Measurements from ENCODE around the gene CYP2A7. TPM values are rescaled to one million over a fixed set of nuclear protein-coding genes. Genes with fewer than 3 reads are reported as not detected.
"Not testable (repeated sequence)": the region's sequence is repeated elsewhere in the genome, so short reads cannot be mapped to it uniquely, and the experiment has no call there.

Gene CYP2A7
- polyA plus RNA-seq, 1 donor (not counting 4 experiments of a cell fraction or from before 2014, with no cell fraction given): not detected

DNA sequence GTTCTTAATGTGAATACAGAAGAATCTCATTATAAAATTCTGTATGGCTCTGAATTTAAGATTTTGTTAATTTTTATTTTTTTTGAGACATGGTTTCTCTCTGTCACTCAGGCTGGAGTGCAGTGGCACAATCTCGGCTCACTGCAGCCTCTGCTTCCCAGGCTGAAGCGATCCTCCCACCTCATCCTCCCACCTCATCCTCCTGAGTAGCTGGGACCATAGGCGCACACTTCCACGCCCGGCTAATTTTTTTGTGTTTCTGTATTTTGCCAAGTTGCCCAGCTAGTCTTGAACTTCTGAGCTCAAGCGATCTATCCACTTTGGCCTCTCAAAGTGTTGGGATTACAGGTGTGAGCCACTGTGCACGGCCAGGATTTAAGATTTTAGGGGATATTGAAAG lies 14.3 kb downstream of the CYP2A7 start:
- Histone ChIP-seq H3K4me1 (ENCODE audit: control insufficient read depth, extremely low read depth, insufficient read depth, low read length) (no peaks in the 10 kb centered on the region), H3K9me3 (ENCODE audit: control insufficient read depth, low read depth, low read length) (no peaks in the 10 kb centered on the region), H3K4me3 (ENCODE audit: control insufficient read depth in 2 of 3, extremely low read depth in 1 of 3, insufficient read depth in 2 of 3, low read depth in 1 of 3, low read length in 3 of 3) (no peak overlapping the region), H3K36me3 (ENCODE audit: control insufficient read depth in 2 of 2, extremely low read depth in 1 of 2, insufficient read depth in 2 of 2, low read length in 2 of 2) (no peaks in the 10 kb centered on the region), H3K27ac (ENCODE audit: control insufficient read depth, insufficient read depth, low read length) (no peak overlapping the region), H3K9ac (ENCODE audit: control insufficient read depth, extremely low read depth, insufficient read depth, low read length) (no peak overlapping the region), H3K4me2 (ENCODE audit: control insufficient read depth, extremely low read depth, insufficient read depth, low read depth, low read length) (no peak overlapping the region), H3K79me2 (ENCODE audit: control insufficient read depth, insufficient read depth, low read length) (no peaks in the 10 kb centered on the region), H3K9me1 (ENCODE audit: control insufficient read depth, extremely low read depth, insufficient read depth, low read length) (no peaks in the 10 kb centered on the region), H2AFZ (ENCODE audit: control insufficient read depth, low read length) (no peak overlapping the region), H4K20me1 (ENCODE audit: control insufficient read depth, extremely low read depth, insufficient read depth, low read length) (no peaks in the 10 kb centered on the region), H3K27me3 (ENCODE audit: control insufficient read depth, extremely low read depth, insufficient read depth, low read length) (no peaks in the 10 kb centered on the region)
- dilution Hi-C loops (cut with MboI; ENCODE audit: extremely low pct_ligation_motif_present, low sequenced_read_pairs): no loop called here
- FAIRE-seq (no peak), DNase-seq (ENCODE audit: low read depth, low spot score) (no peak)
- TF ChIP-seq, protein P1, sequence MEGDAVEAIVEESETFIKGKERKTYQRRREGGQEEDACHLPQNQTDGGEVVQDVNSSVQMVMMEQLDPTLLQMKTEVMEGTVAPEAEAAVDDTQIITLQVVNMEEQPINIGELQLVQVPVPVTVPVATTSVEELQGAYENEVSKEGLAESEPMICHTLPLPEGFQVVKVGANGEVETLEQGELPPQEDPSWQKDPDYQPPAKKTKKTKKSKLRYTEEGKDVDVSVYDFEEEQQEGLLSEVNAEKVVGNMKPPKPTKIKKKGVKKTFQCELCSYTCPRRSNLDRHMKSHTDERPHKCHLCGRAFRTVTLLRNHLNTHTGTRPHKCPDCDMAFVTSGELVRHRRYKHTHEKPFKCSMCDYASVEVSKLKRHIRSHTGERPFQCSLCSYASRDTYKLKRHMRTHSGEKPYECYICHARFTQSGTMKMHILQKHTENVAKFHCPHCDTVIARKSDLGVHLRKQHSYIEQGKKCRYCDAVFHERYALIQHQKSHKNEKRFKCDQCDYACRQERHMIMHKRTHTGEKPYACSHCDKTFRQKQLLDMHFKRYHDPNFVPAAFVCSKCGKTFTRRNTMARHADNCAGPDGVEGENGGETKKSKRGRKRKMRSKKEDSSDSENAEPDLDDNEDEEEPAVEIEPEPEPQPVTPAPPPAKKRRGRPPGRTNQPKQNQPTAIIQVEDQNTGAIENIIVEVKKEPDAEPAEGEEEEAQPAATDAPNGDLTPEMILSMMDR (optimal IDR thresholded peaks at IDR 0.05 in 1 of 3, IDR thresholded peaks at IDR 0.05 in 1 of 3, conservative IDR thresholded peaks at IDR 0.05 in 1 of 3; ENCODE audit: extremely low read depth in 1 of 3, insufficient read depth in 2 of 3, low read length in 3 of 3): no peak
- TF ChIP-seq EZH2 (IDR thresholded peaks at IDR 0.05; ENCODE audit: low read length): no peak

DNA sequence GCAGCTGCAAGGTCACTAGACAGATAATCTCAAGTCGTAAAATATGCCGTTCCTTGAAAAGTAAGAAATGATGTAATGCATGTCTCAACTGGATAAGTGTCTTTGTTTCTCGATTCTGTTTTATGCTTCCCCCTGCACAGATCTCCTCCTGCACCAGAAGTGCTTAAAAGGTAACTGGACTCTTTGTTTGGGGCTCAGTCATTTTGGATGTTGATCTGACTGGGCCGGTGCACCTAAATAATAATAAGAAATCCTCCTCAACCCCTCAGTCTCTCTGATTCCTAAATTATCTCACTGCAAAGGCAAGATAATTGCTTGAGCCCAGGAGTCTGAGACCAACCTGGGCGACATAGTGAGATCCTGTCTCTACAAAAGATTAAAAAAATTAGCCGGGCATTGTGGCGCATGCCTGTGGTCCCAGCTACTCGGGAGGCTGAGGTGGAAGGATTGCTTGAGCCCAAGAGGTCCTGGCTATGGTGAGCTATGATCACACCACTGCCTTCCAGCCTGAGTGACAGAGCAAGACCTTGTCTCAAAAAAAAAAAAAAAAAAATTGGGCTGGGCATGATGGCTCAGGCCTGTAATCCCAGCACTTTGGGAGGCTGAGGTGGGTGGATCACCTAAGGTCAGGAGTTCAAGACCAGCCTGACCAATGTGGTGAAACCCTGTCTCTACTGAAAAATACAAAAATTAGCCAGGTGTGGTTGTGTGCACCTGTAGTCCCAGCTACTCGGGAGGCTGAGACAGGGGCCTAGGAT lies 17.1 kb downstream of the CYP2A7 start:
- FAIRE-seq; H3K36me3 ChIP-seq (ENCODE audit: control insufficient read depth in 2 of 2, extremely low read depth in 1 of 2, insufficient read depth in 2 of 2, low read length in 2 of 2); H3K9ac ChIP-seq (ENCODE audit: control insufficient read depth, extremely low read depth, insufficient read depth, low read length); dilution Hi-C loops (cut with MboI; ENCODE audit: extremely low pct_ligation_motif_present, low sequenced_read_pairs); H2AFZ ChIP-seq (ENCODE audit: control insufficient read depth, low read length); DNase-seq (ENCODE audit: low read depth, low spot score); H3K27ac ChIP-seq (ENCODE audit: control insufficient read depth, insufficient read depth, low read length); H3K9me3 ChIP-seq (ENCODE audit: control insufficient read depth, low read depth, low read length); H3K9me1 ChIP-seq (ENCODE audit: control insufficient read depth, extremely low read depth, insufficient read depth, low read length); H4K20me1 ChIP-seq (ENCODE audit: control insufficient read depth, extremely low read depth, insufficient read depth, low read length); H3K4me1 ChIP-seq (ENCODE audit: control insufficient read depth, extremely low read depth, insufficient read depth, low read length); H3K27me3 ChIP-seq (ENCODE audit: control insufficient read depth, extremely low read depth, insufficient read depth, low read length); H3K79me2 ChIP-seq (ENCODE audit: control insufficient read depth, insufficient read depth, low read length); H3K4me3 ChIP-seq (ENCODE audit: control insufficient read depth in 2 of 3, extremely low read depth in 1 of 3, insufficient read depth in 2 of 3, low read depth in 1 of 3, low read length in 3 of 3); H3K4me2 ChIP-seq (ENCODE audit: control insufficient read depth, extremely low read depth, insufficient read depth, low read depth, low read length): not testable (repeated sequence)

DNA sequence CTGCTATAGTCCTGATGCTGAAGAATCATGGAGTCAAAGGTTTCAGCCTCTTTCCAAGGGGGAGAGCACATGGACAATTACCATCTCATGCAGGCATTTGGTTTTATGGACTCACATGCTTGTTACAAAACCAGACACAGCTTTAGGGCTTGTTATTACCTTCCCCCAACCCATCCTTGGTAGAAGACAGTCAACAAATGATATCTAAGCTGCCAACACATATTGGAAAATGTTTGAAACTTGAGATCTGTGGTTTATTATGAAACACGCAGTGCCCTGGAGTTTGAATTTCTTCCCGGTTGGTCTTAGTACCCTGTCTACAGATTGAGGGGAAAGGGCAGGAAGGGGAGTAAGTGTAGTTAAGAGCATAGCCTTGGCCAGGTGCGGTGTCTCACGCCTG lies 19.2 kb downstream of the CYP2A7 start:
- no peak for FAIRE-seq
- Histone ChIP-seq H3K27ac (ENCODE audit: control insufficient read depth, insufficient read depth, low read length) (no peak overlapping the region), H2AFZ (ENCODE audit: control insufficient read depth, low read length) (no peak overlapping the region), H4K20me1 (ENCODE audit: control insufficient read depth, extremely low read depth, insufficient read depth, low read length) (no peaks in the 10 kb centered on the region), H3K4me2 (ENCODE audit: control insufficient read depth, extremely low read depth, insufficient read depth, low read depth, low read length) (no peak overlapping the region), H3K9ac (ENCODE audit: control insufficient read depth, extremely low read depth, insufficient read depth, low read length) (no peak overlapping the region), H3K9me1 (ENCODE audit: control insufficient read depth, extremely low read depth, insufficient read depth, low read length) (no peaks in the 10 kb centered on the region), H3K4me1 (ENCODE audit: control insufficient read depth, extremely low read depth, insufficient read depth, low read length) (no peaks in the 10 kb centered on the region), H3K9me3 (ENCODE audit: control insufficient read depth, low read depth, low read length) (no peaks in the 10 kb centered on the region), H3K27me3 (ENCODE audit: control insufficient read depth, extremely low read depth, insufficient read depth, low read length) (no peaks in the 10 kb centered on the region), H3K4me3 (ENCODE audit: control insufficient read depth in 2 of 3, extremely low read depth in 1 of 3, insufficient read depth in 2 of 3, low read depth in 1 of 3, low read length in 3 of 3) (no peak overlapping the region), H3K36me3 (ENCODE audit: control insufficient read depth in 2 of 2, extremely low read depth in 1 of 2, insufficient read depth in 2 of 2, low read length in 2 of 2) (no peaks in the 10 kb centered on the region), H3K79me2 (ENCODE audit: control insufficient read depth, insufficient read depth, low read length) (no peaks in the 10 kb centered on the region)
- TF ChIP-seq, protein P1 (optimal IDR thresholded peaks at IDR 0.05 in 1 of 3, IDR thresholded peaks at IDR 0.05 in 1 of 3, conservative IDR thresholded peaks at IDR 0.05 in 1 of 3; ENCODE audit: extremely low read depth in 1 of 3, insufficient read depth in 2 of 3, low read length in 3 of 3): no peak
- DNase-seq (ENCODE audit: low read depth, low spot score): no peak
- dilution Hi-C loops (cut with MboI; ENCODE audit: extremely low pct_ligation_motif_present, low sequenced_read_pairs): no loop called here

Data from keratinocyte (primary cell).